Breast epithelium (tissue), 3 donors: ENCODE measurements around the gene FYN.

Experiments used
- CTCF ChIP-seq, 3 donors: fragments of 450-650 bp; IDR thresholded peaks; one replicate each; pipeline ENCODE4 v1.5.1; 2016 to 2017; ENCODE audit warnings: antibody characterized with exemption in 3 of 3, mild to moderate bottlenecking in 3 of 3, moderate library complexity in 3 of 3
- POLR2A ChIP-seq: fragments of 450-650 bp; IDR thresholded peaks from one replicate; pipeline ENCODE4 v1.6.1; 2016; ENCODE audit warnings: antibody characterized with exemption, mild to moderate bottlenecking, moderate library complexity

DNA sequence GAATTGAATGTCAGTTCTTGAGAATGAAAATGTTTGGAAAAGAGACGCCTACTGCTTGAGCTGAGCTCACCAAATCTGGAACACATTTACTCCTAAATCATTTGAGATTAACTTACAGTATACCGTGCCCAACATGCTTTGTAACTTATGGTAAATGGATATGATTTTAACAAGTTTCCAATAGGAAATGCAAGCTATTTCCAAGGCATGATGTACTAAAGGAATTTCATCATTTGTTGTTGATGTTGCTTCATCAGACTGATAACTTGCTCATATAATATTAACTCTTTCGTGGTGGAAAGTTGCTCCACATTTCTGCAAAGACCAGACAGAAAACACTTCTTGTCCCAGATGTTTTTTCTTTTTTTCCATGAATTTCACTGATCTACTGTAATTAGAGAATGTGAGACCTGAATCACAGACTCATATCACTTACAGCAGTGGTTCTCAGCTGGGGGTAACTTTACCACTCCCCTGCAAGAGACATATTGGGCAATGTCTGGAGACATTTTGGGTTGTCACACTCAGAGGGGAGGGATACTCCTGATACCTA, 151.0 kb downstream of the FYN start:
- TF ChIP-seq CTCF (IDR thresholded peaks at IDR 0.05): no peak
- TF ChIP-seq POLR2A: no peak
